Measurements from ENCODE around the gene MRPL40.

MRPL40 gene

GRCh38 chr22:19453718-19454117 is 21.4 kb downstream of the MRPL40 start:
- Histone ChIP-seq H3K79me2 (ENCODE audit: low read length) (peaks cover 9% of the 10 kb centered on the region), H4K20me1 (ENCODE audit: insufficient read depth, low read length) (no peaks in the 10 kb centered on the region), H3K9me2 (replicated peaks; ENCODE audit: insufficient read depth, low read length) (no peaks in the 10 kb centered on the region), H3K27ac (ENCODE audit: low read length) (no peak overlapping the region), H3K9me3 (replicated peaks; ENCODE audit: insufficient read depth, low read length) (no peaks in the 10 kb centered on the region), H2AFZ (ENCODE audit: low read length) (no peak overlapping the region), H3K36me3 (replicated peaks; ENCODE audit: insufficient read depth, low read length) (peaks cover 6% of the 10 kb centered on the region; the same call in 1 of the 2 replicates), H3K4me1 (ENCODE audit: low read length) (peaks cover 9% of the 10 kb centered on the region), H3K4me2 (ENCODE audit: low read depth, low read length) (no peak overlapping the region), H3K9ac (ENCODE audit: low read length) (no peak overlapping the region), H3K27me3 (replicated peaks; ENCODE audit: insufficient read depth, low read length) (no peaks in the 10 kb centered on the region), H3F3A (ENCODE audit: insufficient read depth, low read length) (peaks cover 14% of the 10 kb centered on the region), H3K4me3 (ENCODE audit: low read length) (no peak overlapping the region)
- no peak for DNase-seq
- TF ChIP-seq, protein P1, sequence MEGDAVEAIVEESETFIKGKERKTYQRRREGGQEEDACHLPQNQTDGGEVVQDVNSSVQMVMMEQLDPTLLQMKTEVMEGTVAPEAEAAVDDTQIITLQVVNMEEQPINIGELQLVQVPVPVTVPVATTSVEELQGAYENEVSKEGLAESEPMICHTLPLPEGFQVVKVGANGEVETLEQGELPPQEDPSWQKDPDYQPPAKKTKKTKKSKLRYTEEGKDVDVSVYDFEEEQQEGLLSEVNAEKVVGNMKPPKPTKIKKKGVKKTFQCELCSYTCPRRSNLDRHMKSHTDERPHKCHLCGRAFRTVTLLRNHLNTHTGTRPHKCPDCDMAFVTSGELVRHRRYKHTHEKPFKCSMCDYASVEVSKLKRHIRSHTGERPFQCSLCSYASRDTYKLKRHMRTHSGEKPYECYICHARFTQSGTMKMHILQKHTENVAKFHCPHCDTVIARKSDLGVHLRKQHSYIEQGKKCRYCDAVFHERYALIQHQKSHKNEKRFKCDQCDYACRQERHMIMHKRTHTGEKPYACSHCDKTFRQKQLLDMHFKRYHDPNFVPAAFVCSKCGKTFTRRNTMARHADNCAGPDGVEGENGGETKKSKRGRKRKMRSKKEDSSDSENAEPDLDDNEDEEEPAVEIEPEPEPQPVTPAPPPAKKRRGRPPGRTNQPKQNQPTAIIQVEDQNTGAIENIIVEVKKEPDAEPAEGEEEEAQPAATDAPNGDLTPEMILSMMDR (IDR thresholded peaks at IDR 0.05; ENCODE audit: low read length) = no peak
- TF ChIP-seq EZH2 (optimal IDR thresholded peaks at IDR 0.05; ENCODE audit: low read depth, low read length) = no peak
- no peak for TF ChIP-seq EZH2phosphoT487 (IDR thresholded peaks at IDR 0.05; ENCODE audit: low read length)

DNA sequence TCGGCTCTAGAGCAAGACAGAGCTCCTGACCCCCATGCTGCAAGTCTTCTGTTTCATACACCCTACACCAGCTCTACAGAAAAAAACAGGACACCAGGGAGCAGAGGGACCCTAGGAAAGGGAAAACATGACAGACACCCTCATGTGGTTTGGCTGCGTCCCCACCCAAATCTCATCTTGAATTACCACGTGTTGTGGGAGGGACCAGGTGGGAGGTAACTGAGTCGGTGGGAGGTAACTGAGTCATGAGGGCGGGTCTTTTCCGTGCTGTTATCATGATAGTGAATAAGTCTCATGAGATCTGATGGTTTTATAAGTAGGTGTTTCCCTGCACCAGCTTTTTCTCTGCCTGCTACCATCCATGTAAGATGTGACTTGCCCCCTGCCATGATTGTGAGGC is 21.8 kb downstream of the MRPL40 start:
- Histone ChIP-seq H3K9me2 (replicated peaks; ENCODE audit: insufficient read depth, low read length) (no peaks in the 10 kb centered on the region), H3K4me3 (ENCODE audit: low read length) (no peak overlapping the region), H2AFZ (ENCODE audit: low read length) (no peak overlapping the region), H3K36me3 (replicated peaks; ENCODE audit: insufficient read depth, low read length) (peaks cover 6% of the 10 kb centered on the region; the same call in 1 of the 2 replicates), H3K4me2 (ENCODE audit: low read depth, low read length) (no peak overlapping the region), H3K9me3 (replicated peaks; ENCODE audit: insufficient read depth, low read length) (no peaks in the 10 kb centered on the region), H3K27me3 (replicated peaks; ENCODE audit: insufficient read depth, low read length) (no peaks in the 10 kb centered on the region), H3K79me2 (ENCODE audit: low read length) (peaks cover 4% of the 10 kb centered on the region), H3K27ac (ENCODE audit: low read length) (no peak overlapping the region), H4K20me1 (ENCODE audit: insufficient read depth, low read length) (no peaks in the 10 kb centered on the region), H3K9ac (ENCODE audit: low read length) (no peak overlapping the region), H3F3A (ENCODE audit: insufficient read depth, low read length) (peaks cover 11% of the 10 kb centered on the region), H3K4me1 (ENCODE audit: low read length) (peaks cover 4% of the 10 kb centered on the region; the same call in 1 of the 2 replicates)
- DNase-seq = no peak
- TF ChIP-seq EZH2phosphoT487 (IDR thresholded peaks at IDR 0.05; ENCODE audit: low read length) = no peak
- TF ChIP-seq, protein P1 (IDR thresholded peaks at IDR 0.05; ENCODE audit: low read length) = no peak
- TF ChIP-seq EZH2 (optimal IDR thresholded peaks at IDR 0.05; ENCODE audit: low read depth, low read length) = no peak

GRCh38 chr22:19455033-19455432 is 22.7 kb downstream of the MRPL40 start:
- DNase-seq = no peak
- Histone ChIP-seq H2AFZ (ENCODE audit: low read length) (no peak overlapping the region), H3K9me2 (replicated peaks; ENCODE audit: insufficient read depth, low read length) (no peaks in the 10 kb centered on the region), H3K27ac (ENCODE audit: low read length) (no peak overlapping the region), H3K27me3 (replicated peaks; ENCODE audit: insufficient read depth, low read length) (no peaks in the 10 kb centered on the region), H3K4me2 (ENCODE audit: low read depth, low read length) (no peak overlapping the region), H3K4me1 (ENCODE audit: low read length) (no peaks in the 10 kb centered on the region), H4K20me1 (ENCODE audit: insufficient read depth, low read length) (no peaks in the 10 kb centered on the region), H3K79me2 (ENCODE audit: low read length) (no peaks in the 10 kb centered on the region), H3K36me3 (replicated peaks; ENCODE audit: insufficient read depth, low read length) (peaks cover 6% of the 10 kb centered on the region; the same call in 1 of the 2 replicates), H3K9me3 (replicated peaks; ENCODE audit: insufficient read depth, low read length) (no peaks in the 10 kb centered on the region), H3K4me3 (ENCODE audit: low read length) (no peak overlapping the region), H3K9ac (ENCODE audit: low read length) (no peak overlapping the region), H3F3A (ENCODE audit: insufficient read depth, low read length) (0 out of 2 replicates have a peak, but pooled peaks cover 4% of the 10 kb centered on the region)
- TF ChIP-seq EZH2phosphoT487 (IDR thresholded peaks at IDR 0.05; ENCODE audit: low read length) = no peak
- TF ChIP-seq EZH2 (optimal IDR thresholded peaks at IDR 0.05; ENCODE audit: low read depth, low read length) = no peak
- TF ChIP-seq, protein P1 (IDR thresholded peaks at IDR 0.05; ENCODE audit: low read length) = no peak

Data from MM.1S (cell line).